GM12864 (cell line): ENCODE measurements around the gene C3orf20.

Experiments used
- DNase-seq: peaks from one replicate; pipeline ENCODE4 v3.0.0-alpha.2; 2011; ENCODE audit warnings: low read depth
- H3K4me3 ChIP-seq: 2 replicates; pipeline ENCODE4 v1.5.1; 2011; ENCODE audit warnings: mild to moderate bottlenecking, low read depth, low read length, control low read depth
- TF ChIP-seq, protein P1 (sequence below): IDR thresholded peaks from 2 replicates; pipeline ENCODE4 v1.5.1; 2011; ENCODE audit warnings: low read depth, mild to moderate bottlenecking, moderate library complexity, low read length, control low read depth, inconsistent platforms; ENCODE audit errors: missing control alignments

The C3orf20 gene

DNA sequence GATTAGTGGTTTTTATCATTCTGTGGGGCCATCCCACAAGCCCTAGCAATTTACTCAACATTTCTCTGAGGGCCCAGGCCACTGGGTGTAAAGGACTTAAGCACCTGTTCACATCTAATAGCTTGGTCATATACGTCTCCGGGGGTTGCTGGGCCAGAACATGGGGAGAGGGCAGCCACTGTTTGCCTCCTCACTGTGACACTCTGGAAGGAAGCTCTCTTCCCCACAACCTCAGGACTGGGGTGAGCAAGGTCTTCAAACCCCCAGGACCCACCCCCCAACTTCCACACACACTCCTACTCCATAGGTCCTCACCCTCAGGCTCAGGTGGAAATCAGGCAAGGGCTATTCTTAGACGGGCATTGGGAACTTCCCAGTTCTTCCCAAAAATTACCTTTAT is 28.9 kb downstream of the C3orf20 start:
- no peak overlapping the region for H3K4me3 ChIP-seq
- DNase-seq, result no peak
- TF ChIP-seq, protein P1, sequence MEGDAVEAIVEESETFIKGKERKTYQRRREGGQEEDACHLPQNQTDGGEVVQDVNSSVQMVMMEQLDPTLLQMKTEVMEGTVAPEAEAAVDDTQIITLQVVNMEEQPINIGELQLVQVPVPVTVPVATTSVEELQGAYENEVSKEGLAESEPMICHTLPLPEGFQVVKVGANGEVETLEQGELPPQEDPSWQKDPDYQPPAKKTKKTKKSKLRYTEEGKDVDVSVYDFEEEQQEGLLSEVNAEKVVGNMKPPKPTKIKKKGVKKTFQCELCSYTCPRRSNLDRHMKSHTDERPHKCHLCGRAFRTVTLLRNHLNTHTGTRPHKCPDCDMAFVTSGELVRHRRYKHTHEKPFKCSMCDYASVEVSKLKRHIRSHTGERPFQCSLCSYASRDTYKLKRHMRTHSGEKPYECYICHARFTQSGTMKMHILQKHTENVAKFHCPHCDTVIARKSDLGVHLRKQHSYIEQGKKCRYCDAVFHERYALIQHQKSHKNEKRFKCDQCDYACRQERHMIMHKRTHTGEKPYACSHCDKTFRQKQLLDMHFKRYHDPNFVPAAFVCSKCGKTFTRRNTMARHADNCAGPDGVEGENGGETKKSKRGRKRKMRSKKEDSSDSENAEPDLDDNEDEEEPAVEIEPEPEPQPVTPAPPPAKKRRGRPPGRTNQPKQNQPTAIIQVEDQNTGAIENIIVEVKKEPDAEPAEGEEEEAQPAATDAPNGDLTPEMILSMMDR, result no peak

DNA sequence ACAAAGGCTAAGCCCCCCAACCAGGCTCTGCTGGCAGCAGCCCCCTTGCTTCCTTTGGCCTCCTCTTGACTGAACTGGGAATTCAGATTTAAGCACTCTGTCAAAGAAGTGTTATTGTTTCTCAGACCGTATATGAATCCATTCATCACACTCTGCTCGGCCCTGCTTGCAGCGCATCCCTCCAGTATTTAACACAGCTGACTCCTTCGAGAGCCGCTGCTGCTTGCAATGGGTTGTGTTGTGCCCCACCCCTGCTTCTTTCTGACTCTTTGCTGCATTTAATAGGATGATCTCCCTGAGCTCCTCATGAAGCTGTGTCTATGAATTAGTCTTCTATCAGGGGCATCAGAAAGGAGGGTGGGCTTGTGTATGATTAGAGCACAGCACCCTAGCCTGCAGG is 31.2 kb downstream of the C3orf20 start:
- TF ChIP-seq, protein P1, result no peak
- no peak overlapping the region for H3K4me3 ChIP-seq
- DNase-seq, result no peak

DNA sequence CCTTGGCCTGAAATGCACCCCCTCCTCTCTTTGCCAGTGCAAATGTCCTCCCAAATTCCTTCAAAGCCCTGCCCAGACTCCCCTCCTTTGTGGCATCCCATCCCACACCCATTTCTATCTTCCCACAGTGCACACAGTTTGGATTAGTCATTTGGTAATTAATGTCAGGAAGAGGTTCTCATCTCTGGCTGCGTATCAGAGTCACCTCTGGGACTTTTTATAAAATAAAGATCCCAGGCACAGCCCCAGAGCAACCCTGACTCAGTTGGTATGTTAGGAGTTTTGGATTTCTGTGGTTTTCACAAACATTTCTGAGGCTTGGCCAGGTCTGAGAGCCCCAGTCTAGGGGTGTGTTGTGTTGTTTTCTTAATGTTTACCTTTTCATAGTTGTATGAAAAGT is 41.6 kb downstream of the C3orf20 start:
- H3K4me3 ChIP-seq, result no peak overlapping the region
- TF ChIP-seq, protein P1, result no peak
- no peak for DNase-seq

DNA sequence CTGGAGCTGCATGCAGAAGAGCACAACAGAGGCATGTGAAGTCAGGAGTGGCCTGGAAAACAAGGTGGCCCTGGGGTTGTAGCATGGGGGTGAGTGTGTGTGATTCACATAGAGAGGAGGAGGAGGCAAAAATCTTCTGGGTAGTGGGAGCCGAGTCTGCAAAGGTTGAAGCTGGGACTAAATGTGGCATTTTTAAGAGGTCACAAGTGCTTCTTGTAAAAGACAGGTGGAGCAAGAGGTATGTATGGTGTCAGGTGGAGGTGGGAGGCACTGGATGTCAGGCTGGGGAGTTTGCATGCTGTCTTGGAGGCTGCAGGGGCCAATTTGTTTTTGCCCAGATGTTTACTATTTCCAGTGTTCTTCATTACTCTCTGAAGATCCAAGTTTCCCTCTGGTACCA is 42.4 kb downstream of the C3orf20 start:
- TF ChIP-seq, protein P1, result no peak

DNA sequence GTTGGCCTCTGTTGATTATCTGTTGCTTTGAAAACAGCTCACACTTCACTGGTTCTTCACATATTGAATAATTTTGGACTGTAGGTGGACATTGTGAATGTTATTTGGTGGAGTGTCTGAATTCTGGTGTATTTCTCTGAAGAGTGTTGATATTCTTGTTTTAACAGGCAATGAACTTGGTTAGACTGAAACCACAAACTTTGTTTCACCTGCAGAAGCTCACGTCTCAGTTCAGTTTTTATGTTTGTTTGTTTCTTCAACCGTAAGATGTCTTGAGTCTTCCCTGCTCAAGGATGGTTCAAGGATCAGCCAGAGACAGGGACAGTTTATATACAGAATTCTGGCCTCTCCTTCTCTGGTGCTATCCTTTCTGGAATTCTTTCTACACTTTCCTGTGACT is 43.6 kb downstream of the C3orf20 start:
- no peak overlapping the region for H3K4me3 ChIP-seq
- TF ChIP-seq, protein P1, result no peak
- DNase-seq, result peak; percentile 40

More for the DNA sequence above, 42.4 kb downstream of the C3orf20 start:
- no peak for DNase-seq
- H3K4me3 ChIP-seq, result no peak overlapping the region

DNA sequence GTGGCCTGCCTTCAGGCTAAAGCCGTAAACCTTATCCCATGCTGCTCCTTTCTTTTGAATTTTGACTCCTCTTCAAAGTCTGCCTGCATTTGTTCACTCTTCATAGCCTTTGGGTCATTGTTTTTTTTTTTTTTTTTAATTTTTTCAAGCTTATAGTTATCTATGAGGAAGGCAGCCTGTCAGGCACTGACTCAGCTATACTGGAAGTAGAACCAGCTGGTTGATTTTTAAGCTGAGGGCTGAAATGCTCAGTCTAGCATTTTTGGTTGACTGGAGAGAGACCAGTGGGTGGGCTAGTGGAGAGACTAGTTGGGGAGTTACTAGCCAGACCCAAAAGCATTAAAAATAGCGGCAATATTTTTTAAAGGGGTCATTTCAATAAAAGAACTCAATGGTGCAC is 44.1 kb downstream of the C3orf20 start:
- H3K4me3 ChIP-seq, result no peak overlapping the region
- TF ChIP-seq, protein P1, result no peak
- DNase-seq, result no peak

DNA sequence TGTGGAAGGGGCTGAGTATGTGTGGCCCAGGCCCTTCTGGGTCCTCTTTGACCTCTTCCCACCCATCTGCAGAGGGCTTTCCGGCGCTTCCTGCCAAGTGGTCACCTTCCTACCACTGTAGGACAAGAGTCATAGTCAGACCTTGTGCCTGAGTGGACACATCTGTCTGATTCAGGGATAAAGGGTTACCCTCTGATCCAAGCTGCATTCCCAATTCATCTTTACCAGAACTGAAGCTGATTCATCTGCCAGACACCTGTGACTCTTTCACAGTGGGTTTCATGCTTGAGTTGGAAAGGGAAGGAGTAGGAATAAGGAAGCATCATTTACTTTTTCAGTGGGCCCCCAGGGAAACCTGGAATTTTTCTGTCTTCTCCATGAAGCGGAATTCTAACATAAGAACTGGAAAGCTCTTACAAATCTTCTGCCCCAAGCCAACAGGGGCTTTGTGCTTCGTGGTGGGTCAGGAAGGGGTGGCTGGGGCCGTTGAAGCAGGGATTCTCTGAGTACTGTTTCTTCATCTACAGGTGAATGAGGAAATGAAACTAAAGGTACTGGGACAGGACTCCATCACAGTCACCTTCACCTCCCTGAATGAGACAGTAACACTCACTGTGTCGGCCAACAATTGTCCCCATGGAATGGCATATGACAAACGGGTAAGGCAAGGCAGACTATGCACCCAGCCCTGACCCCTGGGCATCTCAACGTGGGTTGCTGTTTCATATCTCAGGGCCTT is 46.4 kb downstream of the C3orf20 start:
- DNase-seq, result no peak
- H3K4me3 ChIP-seq, result no peak overlapping the region
- TF ChIP-seq, protein P1, result no peak
